ENCODE measurements around the gene ANKRD26.
"Not testable (repeated sequence)": the region's sequence is repeated elsewhere in the genome, so short reads cannot be mapped to it uniquely, and the experiment has no call there.

Gene ANKRD26

DNA sequence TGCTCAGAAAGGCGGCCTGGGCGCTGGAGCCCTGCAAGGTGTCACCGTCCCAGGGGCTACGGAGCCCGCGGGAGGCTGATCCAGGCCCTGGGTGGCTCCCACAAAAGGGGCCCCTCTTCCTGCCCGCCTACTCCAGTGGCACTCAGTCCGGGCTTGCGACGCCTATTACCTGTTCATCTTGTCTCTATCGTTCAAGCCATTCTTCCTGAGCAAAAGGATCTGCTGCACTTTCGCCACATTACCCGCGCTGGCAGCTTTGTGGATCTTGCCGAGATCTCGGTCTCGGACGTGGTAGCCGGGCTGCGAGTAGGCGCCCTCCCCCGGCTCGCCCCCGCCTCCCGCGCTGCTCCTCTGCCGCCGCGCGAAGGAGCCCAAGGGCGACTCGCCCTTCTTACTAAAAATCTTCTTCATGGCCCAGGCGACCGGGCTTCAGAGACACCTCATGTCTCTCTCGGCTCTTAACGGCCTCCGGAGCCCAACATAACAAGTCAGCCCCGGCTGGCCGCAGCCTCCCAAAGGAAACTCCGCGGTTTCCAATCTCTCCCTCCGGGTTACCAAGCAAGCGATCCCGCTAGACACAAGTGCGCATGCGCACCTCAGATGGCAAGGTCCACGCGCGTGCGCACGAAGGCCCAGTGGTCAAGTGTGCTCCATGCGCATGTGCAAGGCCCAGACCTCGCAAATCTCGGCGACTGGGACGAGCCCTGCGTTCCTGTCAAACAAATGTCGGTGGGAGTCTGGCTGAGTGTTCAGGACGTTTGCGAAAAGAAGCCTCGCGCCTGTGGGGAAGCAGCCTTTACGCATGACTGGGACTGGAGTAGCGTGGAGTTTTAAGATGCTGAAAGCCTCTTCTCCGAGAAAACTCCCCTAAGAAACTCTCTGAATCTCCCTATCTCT lies at the start of gene ANKRD26:
ANKRD26 (minus strand) TSS at position 579 of the 897 bp plus-strand sequence; CDS start at position 411, 168 bp downstream.
- intact Hi-C loops (cut with DNase I) = loop anchor here (2.0 to 5.0 kb wide), 3 partner anchors 52 to 239 kb away; partner anchors contain the start of genes ABI1, ACBD5 and YME1L1
- DNase-seq = peak; percentile 92 to 99 (median 94)

DNA sequence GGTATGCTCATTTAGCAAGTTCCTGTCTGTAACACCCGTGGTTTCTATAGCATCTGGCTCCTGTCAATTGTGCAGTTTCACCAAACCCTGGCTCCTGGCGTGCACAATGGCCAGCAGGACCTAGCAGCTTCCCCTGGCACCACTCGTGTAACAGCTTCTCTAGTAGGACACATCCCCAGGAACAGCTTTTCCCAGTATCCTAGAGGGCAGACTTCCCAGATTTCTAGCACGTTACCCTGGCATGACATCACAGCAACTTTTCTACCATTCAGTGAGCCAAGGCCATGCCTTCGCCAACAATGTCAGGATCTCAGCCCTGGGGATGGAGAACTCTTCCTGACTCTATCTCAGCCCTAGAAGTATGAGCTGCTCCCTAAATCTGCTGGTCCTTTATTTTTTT lies 47.4 kb upstream of the ANKRD26 start:
- intact Hi-C loops (cut with DNase I) = no loop called here
- no peak for DNase-seq

DNA sequence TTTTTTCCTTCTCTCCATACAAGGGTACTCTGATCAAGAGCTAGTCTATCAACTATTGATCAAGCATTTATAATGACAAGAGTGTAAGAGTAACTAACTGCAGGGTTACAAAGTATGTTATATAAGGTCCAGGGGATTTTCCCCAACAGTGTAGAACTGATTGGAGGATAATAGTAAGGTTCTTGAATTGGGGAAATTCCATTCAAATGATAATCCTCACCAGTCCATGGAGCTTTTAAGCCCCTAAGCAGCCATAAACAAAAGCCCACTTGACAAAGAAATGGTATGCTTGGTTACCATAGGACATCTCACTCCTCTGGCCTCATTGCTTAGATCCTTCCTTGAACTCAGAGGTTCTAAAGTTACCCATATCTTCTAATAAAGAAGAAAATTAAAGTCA lies 45.6 kb upstream of the ANKRD26 start:
- intact Hi-C loops (cut with DNase I) = no loop called here

DNA sequence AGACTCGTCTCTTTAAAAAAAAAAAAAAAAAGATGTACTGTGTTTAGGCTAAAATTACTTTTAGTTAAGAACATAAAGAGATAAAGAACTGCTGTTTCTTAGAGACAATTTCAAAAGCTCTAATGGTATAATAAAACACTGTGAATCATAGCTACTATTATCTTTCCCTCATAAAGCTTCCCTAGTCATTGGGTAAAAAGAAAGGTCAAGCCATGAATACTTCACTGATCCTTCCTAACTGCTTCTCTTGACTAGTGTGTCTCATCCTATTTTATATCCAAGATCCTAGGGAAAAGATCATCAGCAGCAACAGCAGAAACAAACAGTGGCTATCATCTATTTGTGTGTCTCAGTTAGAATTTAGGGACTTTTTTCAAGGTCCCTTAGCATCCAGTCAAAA lies 43.4 kb upstream of the ANKRD26 start:
- intact Hi-C loops (cut with DNase I) = no loop called here
- DNase-seq = no peak

More for the DNA sequence above, 45.6 kb upstream of the ANKRD26 start:
- no peak for DNase-seq

DNA sequence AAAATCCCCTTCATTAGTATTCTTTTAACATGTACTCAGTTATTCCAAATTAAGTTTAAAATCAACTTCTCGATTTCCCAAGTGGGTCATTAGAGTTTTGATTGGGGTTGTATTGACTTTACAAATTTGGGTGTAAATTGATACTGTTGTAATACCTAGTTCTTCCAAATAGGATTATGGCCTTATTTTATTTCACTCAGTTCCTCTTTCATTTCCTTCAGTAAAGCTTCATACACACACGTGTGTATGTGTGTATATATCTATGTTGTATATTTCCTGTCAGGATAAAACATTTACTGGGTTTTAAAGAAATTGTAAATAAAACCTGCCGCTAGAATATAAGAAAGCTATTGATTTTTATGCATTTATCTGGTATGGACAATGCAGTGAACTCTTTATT lies 38.0 kb upstream of the ANKRD26 start:
- intact Hi-C loops (cut with DNase I) = no loop called here

DNA sequence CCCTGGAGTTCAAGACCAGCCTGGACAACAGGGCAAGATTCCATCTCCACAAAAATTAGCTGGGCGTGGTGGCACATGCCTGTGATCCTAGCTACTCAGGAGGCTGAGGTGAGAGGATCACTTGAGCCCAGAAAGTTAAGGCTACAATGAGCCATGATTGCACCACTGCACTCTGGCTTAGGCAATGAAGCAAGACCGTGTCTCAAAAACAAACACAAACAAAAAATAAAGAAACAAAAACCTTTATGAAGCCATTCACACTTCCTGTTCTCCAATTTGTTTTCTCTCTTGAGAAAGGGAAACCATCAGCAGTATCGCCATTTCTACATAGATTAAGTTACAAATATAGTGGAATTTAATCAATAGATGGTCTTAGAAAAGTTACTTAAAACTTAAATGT lies 34.1 kb upstream of the ANKRD26 start:
- intact Hi-C loops (cut with DNase I) = no loop called here
- DNase-seq = no peak

More for the DNA sequence above, 38.0 kb upstream of the ANKRD26 start:
- DNase-seq = no peak

DNA sequence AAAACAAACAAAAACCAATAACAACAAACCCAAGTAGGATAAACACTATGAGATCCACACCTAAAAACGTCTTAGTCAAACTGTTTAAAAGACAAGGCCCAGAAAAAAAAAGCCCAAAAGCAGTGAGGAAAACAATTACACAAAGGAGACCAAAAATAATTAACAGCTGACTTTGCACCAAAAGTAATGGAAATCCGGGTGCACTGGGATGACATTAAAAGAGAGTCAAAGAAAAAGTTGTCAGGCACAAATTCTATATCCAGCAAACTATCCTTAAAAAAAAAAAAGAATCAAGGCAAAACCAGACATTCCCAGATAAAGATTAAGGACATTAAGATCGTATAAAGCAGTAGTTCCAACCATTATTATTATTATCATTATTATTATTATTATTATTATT lies 7.9 kb upstream of the ANKRD26 start:
- intact Hi-C loops (cut with DNase I) = no loop called here
- DNase-seq = no peak

DNA sequence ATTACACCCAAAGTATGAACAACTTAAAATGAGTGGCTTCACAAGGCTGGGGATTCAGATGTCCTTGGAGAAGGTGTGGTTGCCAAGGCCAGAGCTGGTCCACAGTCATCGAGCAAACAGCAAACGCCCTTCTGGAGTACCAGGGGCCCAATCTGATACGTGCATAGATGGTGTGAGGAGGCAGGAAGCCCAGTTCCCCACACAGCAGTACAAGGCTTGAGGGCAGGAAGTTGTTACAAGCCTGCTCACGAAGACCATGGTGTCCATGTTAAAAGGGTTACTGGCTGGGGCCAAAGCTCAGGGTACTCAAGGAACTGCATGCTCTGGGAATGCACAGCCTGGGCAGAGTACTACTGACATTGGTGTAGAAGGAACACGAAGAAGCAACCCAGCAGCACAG lies 4.6 kb upstream of the ANKRD26 start:
- intact Hi-C loops (cut with DNase I) = loop anchor here (5.0 kb wide), 2 partner anchors 47 to 137 kb away; partner anchors contain the start of genes ACBD5 and YME1L1
- no peak for DNase-seq

DNA sequence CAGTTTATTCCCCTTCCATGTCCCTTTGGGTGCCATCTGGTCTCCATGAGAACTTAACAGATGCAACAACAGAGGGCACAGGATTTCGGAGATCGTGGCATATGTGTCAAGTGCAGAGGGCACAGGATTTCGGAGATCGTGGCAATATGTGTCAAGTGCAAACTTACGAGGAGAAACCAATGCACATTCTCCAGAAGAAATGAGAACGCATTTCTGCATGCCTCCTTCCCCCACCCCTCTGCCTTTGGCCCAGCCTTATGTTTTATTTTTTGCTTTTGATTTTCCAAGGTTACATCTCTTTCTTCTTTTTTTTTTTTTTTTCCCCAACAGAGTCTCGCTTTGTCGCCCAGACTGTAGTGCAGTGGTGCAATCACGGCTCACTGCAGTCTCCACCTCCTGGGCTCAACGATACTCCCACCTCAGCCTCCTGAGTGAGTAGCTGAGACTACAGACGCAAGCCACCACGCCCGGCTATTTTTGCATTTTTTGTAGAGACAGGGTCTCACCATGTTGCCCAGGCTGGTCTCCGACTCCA lies 586 bp upstream of the ANKRD26 start:
- DNase-seq = peak in 2 of 10 donors; percentile 17 to 83
- intact Hi-C loops (cut with DNase I) = loop anchor here (2.0 to 5.0 kb wide), 3 partner anchors 51 to 240 kb away; partner anchors contain the start of genes ABI1, ACBD5 and YME1L1

DNA sequence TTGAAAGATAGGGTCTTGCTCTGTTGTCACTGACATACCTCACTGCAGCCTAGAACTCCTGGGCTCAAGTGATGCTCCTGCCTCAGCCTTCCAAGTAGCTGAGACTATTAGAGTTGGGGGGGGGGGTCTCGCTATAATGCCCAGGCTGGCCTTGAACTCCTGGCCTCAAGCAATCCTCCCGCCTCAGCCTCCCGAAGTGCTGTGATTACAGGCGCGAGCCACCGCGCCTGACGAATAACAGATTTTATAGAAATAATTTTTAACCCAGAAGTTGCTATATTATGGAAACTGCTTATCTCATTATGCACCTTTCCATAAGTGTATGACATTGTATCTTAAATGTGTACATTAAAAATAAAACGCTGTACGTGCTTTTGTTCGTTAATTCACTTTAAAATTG lies 846 bp downstream of the ANKRD26 start:
- intact Hi-C loops (cut with DNase I) = no loop called here
- no peak for DNase-seq

DNA sequence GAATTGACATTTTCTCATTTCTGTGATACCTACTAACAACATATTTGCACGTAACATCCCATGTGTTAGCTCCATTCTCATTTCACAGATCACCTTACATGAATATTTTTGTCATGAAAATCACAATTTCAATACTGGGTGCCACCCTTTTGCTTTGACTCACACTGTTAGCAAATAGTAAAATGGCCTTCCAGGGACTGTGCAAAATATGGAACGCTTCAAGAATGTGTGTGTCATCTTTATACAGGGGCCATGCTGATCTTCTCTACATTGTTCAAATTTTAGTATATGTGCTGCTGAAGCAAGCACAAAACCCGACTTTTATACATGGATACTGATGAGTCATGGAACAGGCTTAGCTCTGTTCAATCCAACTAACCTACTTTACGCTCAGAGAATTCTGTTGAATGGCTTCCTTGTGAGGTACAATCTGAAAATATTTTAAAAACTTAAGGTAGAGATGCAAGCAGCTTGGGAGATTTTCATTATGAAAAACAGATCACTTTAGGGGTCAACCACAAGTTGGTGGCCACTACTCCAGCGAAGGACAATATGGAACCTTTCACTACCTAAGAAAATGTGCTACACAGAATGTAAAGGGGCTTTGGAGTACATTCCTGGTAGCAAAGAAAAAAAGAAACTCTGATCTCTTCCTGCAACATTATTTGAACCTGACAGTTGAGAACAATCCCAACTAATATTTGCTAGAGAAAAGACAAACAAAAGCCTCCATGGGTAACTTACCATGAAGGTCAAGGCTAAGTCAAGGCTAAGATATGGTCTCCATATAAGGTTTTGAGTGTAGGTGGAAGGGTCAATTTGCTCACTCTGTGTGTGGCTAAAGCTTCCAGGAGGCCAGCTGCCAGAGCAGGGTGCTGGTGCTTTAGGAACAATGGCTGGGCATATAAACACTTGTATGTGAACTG lies 11.9 kb downstream of the ANKRD26 start:
- DNase-seq = no peak
- intact Hi-C loops (cut with DNase I) = no loop called here

DNA sequence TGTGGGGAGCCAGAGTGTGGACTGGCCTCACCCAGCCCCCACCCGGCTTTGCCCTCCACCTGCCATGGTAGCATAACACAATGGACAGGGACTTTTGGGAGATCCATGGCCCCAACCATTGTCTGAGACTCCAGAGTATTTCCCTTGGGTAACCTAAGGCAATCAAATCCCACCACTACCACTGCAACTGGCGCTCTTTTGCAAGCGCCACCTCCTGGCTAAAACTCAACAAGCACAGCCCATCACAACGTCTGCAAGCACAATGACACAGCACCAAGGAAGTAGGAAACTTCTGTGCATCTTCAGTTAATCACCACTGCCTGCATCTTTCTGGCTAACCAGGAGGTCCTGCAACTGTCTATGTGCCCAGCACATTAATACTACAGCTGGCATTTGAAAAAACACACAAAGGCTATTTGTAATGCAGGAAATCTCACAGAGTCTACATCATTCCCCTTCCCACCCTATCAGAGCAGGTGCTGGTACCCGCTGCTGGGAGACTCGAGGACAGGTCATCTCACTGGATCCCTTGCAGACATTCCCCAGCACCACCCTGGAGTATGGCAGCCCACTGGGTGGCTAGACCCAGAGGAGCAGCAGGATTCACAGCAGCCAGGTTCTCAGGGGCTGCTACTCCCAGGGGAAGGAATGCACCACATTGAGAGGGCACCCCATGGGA lies 27.7 kb downstream of the ANKRD26 start:
- no peak for DNase-seq
- intact Hi-C loops (cut with DNase I) = no loop called here

DNA sequence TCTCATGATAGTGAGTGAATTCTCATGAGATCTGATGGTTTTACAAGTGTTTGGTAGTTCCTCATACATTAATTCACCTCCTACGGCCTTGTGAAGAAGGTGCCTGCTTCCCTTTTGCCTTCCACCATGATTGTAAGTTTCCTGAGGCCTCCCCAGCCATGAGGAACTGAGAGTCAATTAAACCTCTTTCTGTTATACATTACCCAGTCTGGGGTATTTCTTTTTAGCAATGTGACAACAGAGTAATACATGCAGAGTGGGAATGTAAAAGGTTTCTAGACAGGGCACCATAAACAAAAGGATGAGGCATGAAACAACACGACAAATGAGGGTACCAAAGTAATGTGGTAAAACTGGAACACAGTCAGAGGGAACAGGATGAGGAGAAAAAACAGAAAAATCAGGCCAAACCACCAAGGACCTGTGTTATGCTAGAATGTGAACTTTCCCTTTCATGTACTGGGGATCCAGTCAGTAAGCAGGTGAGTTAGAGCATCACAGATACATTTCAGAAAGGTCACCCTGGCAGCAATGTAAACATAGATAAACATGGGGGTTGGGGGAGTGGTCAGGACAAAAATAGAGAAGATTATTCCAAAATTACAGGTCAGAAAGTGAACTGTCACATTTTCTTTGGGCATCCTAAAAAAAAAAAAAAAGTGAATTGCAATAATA lies 31.9 kb downstream of the ANKRD26 start:
- no peak for DNase-seq
- intact Hi-C loops (cut with DNase I) = no loop called here

DNA sequence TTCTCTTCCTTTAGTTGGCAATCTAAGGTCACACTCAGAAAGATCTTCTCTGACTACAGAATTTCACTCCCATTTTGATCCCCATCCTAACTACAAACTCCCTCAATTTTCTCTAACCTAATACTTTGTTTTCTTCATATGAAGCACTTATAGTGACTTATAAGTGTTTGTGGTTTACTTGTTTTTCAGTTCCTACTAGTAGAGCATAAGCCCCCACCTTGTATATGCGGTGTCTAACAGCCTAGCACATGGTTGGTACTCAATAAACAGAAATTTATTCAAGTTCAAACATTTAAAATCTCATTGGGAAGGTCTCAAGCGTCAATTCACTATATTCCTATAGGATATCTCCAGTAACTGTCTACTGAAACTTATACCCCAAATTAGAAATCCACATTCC lies 35.2 kb downstream of the ANKRD26 start:
- no peak for DNase-seq
- intact Hi-C loops (cut with DNase I) = no loop called here

DNA sequence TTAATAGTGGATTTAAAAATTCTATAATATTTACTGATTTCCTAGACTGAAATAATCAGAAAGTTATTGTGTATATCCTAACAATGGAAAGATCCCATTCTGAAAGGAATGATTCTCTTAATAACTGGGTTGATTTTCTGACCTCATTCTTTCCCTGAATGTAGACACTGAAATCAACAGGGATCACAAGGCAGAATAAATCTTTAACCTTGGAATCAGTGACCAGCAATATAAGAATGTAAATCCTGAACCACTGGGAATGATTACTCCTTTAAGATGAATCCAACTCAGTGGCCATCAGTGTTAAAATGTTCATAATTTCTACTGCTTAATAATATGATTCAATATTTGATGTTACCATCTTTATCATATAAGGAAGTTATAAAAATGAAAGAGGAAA lies 47.6 kb downstream of the ANKRD26 start:
- DNase-seq = no peak
- intact Hi-C loops (cut with DNase I) = no loop called here

DNA sequence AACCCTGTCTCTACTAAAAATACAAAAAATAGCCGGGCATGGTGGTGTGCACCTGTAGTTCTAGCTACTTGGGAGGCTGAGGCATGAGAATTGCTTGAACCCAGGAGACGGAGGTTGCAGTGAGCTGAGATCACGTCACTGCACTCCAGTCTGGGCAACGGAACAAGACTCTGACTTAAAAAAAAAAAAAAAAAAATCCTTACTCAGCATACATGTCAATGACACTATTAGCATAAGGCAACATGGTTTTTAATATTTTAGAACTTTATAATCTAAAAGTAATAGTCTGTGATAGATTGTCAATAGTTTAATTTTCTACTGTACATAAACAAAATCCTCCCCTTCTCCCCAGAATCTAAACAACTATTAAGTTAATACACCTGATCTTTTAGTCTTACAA lies 55.0 kb downstream of the ANKRD26 start:
- DNase-seq; intact Hi-C loops (cut with DNase I): not testable (repeated sequence)

DNA sequence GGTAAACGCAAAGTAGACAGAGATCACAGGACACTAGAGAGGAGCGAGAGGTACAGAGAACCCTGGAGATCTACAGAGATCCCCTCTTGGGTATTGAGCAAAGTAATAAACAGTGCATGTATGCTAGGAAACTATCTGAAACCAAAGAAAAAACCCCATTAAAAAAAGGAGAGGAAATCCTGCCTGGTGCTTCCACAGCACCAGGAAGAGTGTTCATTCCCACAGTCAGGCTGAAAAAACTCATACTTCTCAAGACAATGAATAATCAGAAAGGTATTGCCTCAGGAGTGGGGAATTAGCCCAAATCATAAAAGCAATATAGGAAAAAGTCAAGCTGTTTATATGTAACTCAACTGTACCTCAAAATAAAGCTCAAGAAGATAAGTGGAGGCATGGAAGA lies 59.1 kb downstream of the ANKRD26 start:
- DNase-seq = no peak
- intact Hi-C loops (cut with DNase I) = no loop called here

DNA sequence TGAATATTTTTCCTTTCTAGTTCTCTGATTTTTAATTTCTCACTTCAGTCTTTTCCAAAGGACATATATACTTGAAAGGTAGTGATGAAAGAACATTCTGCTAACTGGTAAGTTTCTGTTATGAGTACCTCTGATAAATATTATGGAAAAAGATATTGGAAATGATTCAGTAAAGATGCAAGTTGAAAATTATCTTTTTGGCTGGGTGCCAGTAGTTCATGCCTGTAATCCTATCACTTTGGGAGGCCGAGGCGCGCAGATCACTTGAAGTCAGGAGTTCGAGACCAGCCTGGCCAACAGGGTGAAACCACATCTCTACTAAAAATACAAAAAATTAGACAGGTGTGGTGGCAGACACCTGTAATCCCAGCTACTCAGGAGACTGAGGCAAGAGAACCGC lies 62.1 kb downstream of the ANKRD26 start:
- DNase-seq = peak in 1 of 10 donors; percentile 46
- intact Hi-C loops (cut with DNase I) = no loop called here

DNA sequence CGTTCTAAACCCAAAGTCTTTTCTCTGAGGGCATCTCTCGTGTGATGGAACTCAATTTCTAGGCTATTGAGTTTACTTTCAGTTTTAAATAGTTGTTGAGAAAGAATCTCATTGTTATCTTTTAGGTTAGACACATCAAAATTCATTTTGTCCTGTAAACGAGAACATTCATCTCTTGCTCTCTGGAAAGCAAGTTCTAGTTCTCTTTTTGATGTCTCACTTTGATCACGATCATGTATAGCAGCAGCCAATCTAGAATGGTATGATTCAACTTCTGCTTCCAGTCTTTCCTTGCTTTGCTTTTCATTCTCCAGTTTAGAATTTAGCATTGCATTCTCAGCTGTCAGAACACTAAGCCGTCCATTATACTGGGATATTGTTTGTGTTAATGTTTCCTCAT lies 65.1 kb downstream of the ANKRD26 start:
- intact Hi-C loops (cut with DNase I) = no loop called here
- no peak for DNase-seq

DNA sequence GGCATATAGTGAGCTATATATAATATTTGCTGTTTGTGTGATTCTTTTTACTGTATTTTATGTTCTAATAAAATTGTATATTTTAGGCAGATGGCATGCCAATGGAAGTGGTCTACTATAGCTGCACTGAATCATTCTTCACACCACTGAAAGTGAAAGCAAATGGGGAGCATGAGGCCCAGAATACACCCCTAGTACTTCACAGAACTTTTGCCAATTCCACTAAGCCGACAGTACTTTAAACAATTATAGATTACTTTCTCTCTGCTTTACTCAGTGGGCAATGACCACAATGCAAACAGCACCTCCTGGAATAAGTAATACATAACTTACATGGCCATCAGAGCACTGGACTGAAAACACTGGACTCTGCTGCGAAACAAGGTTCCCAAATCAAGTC lies 70.2 kb downstream of the ANKRD26 start:
- intact Hi-C loops (cut with DNase I) = no loop called here
- no peak for DNase-seq

All from posterior cingulate gyrus (tissue), 11 donors.